ENCODE data around the gene SERPINH1.

DNA sequence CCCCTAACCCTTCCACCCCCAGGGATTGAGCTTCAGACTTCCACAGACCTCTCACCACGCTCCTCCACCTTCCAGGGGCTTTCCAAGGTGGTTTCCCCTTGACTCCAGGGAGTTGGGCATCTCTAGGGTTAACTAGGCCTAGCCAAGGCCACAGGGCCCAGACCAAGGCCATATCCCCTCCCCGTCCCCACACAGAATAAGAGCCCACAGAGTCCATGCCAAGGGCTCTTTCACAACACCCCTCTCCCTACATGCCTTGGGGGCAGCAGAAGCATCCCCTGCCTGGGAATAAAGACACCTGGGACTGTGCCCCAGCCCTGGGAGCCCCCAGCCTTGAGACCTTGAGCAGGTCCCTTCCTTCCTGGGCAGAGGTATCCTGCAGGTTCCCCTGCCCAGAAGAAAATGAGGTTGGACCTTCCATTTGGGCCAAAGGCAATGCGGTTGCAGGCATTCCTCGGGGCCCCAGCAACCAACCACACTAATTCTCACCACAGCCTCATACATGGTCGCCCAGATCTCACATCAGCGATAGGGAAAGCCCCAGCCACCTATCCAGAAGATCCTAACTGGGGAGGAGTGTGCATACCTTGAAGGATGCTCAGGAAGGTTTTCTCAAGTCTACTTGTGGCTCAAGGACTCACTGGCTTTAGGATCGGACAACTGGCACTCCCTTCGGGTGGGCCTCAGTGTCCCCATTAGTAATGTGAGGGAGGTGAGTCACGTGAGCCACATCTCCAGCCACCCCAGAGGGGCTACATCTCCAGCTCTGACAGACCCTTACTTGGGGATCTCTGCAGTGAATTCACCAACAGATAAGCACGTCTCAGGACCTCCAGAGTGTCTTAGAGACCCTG is 38.0 kb upstream of the SERPINH1 start:
- TF ChIP-seq CTCF (IDR thresholded peaks at IDR 0.05; ENCODE audit: low read length) (no peak), EZH2 (IDR thresholded peaks at IDR 0.05; ENCODE audit: borderline replicate concordance, low read length) (no peak)

All from OCI-LY1 (cell line).